Measurements from ENCODE around the gene FAM107B. TPM values are rescaled to one million over a fixed set of nuclear protein-coding genes. Genes with fewer than 3 reads are reported as not detected.
A peak's percentile ranks its signal among the peaks of the same experiment; 100 is the strongest.

FAM107B gene
- total RNA-seq, 1 experiment from 2014 or later, result 24.5 TPM

- Mint-ChIP-seq H3K36me3 (ENCODE audit: insufficient read depth in 1 of 3, low read depth in 3 of 3) (peaks cover 20 to 27% (median 21%) of the 10 kb centered on the region in 3 experiments), H3K4me1 (peaks cover 24 to 32% of the 10 kb centered on the region in 2 experiments), H3K9me3 (peaks cover 8 to 16% of the 10 kb centered on the region in 2 experiments), H3K4me3 (no peak overlapping the region), H3K27me3 (ENCODE audit: low read depth) (no peaks in the 10 kb centered on the region; the same call in 1 of the 2 replicates), H3K27ac (peak overlapping the region in 2 of 3 experiments; percentile 4 to 77; a peak in 2 of 7 replicates)
- Histone ChIP-seq H3K23me2 (ENCODE audit: insufficient read length, low read depth, low read length, poor library complexity, severe bottlenecking) (no peaks in the 10 kb centered on the region), H3K56ac (ENCODE audit: insufficient read length, low read depth, low read length) (no peak overlapping the region), H2BK120ac (ENCODE audit: low read depth, low read length, poor library complexity, severe bottlenecking) (no peak overlapping the region), H3T11ph (ENCODE audit: low read length) (no peak overlapping the region), H2BK20ac (ENCODE audit: low read depth, low read length, poor library complexity, severe bottlenecking) (no peak overlapping the region), H4K5ac (ENCODE audit: insufficient read length, low read depth, low read length) (no peak overlapping the region), H3K23ac (ENCODE audit: insufficient read length, low read depth, low read length) (no peak overlapping the region), H3K4me1 (ENCODE audit: insufficient read depth, low read length) (no peaks in the 10 kb centered on the region; the same call in 1 of the 2 replicates), H3K27ac (ENCODE audit: insufficient read length, low read depth, low read length) (no peak overlapping the region), H3K18ac (ENCODE audit: insufficient read length, low read depth, low read length) (no peak overlapping the region), H2AFZ (ENCODE audit: low read length) (no peak overlapping the region), H3K4ac (ENCODE audit: low read depth, low read length) (no peak overlapping the region), H2BK12ac (ENCODE audit: insufficient read length, low read depth, low read length) (no peak overlapping the region), H3K79me2 (ENCODE audit: insufficient read depth, low read length) (no peaks in the 10 kb centered on the region; the same call in 1 of the 2 replicates), H3K4me2 (ENCODE audit: insufficient read depth, insufficient read length, low read length) (no peak overlapping the region), H2AK5ac (ENCODE audit: insufficient read length, low read length) (no peak overlapping the region), H4K91ac (ENCODE audit: insufficient read length, low read depth, low read length) (no peak overlapping the region), H4K8ac (replicated peaks; ENCODE audit: insufficient read length, low read depth, low read length) (no peak overlapping the region), H3K9me3 (ENCODE audit: control insufficient read depth, low read depth, low read length) (peaks cover 3% of the 10 kb centered on the region), H2BK15ac (ENCODE audit: low read depth, low read length) (no peak overlapping the region), H2BK5ac (ENCODE audit: insufficient read length, low read length) (no peak overlapping the region), H3K9ac (ENCODE audit: extremely low read depth, insufficient read length, low read length) (no peak overlapping the region), H3K14ac (ENCODE audit: insufficient read depth, low read length) (no peak overlapping the region), H4K20me1 (ENCODE audit: control insufficient read depth, insufficient read depth, insufficient read length) (no peaks in the 10 kb centered on the region), H3K79me1 (ENCODE audit: insufficient read depth, low read depth, low read length, poor library complexity, severe bottlenecking) (no peaks in the 10 kb centered on the region), H3K27me3 (ENCODE audit: insufficient read depth, low read length) (no peaks in the 10 kb centered on the region)
- no peak for TF ChIP-seq CTCF (conservative IDR thresholded peaks at IDR 0.05)
- no peak for DNase-seq
- WGBS (ENCODE audit: extremely low coverage, insufficient read length, low lambda C conversion rate), result no CpG with 5 or more reads among the region's 5 CpGs
Measured at GRCh38 chr10:14565199-14565598, 209.5 kb downstream of the FAM107B start.

Data from H9 (cell line).